HepG2 (cell line): ENCODE measurements around the gene TMED6. TPM values are rescaled to one million over a fixed set of nuclear protein-coding genes. Genes with fewer than 3 reads are reported as not detected.

ENCODE experiments used
- ARID2 ChIP-seq: sonication (generic); formaldehyde crosslinking; IDR thresholded peaks from 2 replicates; pipeline ENCODE4 v1.8.1; 2022; ENCODE audit warnings: mild to moderate bottlenecking, missing genetic modification reagents, borderline replicate concordance
- ARID5B ChIP-seq: IDR thresholded peaks from 2 replicates; pipeline ENCODE4 v1.4.0; 2020; ENCODE audit warnings: mild to moderate bottlenecking, missing genetic modification reagents
- ATF3 ChIP-seq: sonication (generic); formaldehyde crosslinking; IDR thresholded peaks from 2 replicates; pipeline ENCODE4 v1.4.0; 2020; ENCODE audit warnings: missing genetic modification reagents
- CBX2 ChIP-seq, 2 experiments: fragments of 200-600 bp in 1 of 2; sonication (generic); formaldehyde crosslinking in 1 of 2; IDR thresholded peaks; 2 replicates each; pipeline versions ENCODE4 v1.7.0 to v1.8.1; 2018 to 2022; ENCODE audit warnings: low read depth in 2 of 2, low read length in 1 of 2, mild to moderate bottlenecking in 1 of 2, missing genetic modification reagents in 1 of 2
- HNRNPUL1 ChIP-seq: fragments of 200-400 bp; formaldehyde crosslinking; IDR thresholded peaks from 2 replicates; pipeline ENCODE4 v1.6.1; 2017; ENCODE audit warnings: low read depth, mild to moderate bottlenecking, low read length, moderate library complexity
- KDM2A ChIP-seq: sonication (generic); formaldehyde crosslinking; IDR thresholded peaks from 2 replicates; pipeline ENCODE4 v1.4.0; 2020; ENCODE audit warnings: low read depth, missing genetic modification reagents, borderline replicate concordance
- MXI1 ChIP-seq: IDR thresholded peaks from 3 replicates; pipeline ENCODE4 v1.6.1; 2012; ENCODE audit warnings: low read depth, low read length, inconsistent platforms, borderline replicate concordance
- NFE2 ChIP-seq: sonication (generic); formaldehyde crosslinking; IDR thresholded peaks from 2 replicates; pipeline ENCODE4 v1.4.0; 2020; ENCODE audit warnings: missing genetic modification reagents
- SMAD1 ChIP-seq: sonication (generic); formaldehyde crosslinking; IDR thresholded peaks from 2 replicates; pipeline ENCODE4 v1.4.0; 2020; ENCODE audit warnings: missing genetic modification reagents, low read depth, mild to moderate bottlenecking, borderline replicate concordance
- ZNF142 ChIP-seq: sonication (generic); formaldehyde crosslinking; IDR thresholded peaks from 2 replicates; pipeline ENCODE4 v1.4.0; 2020; ENCODE audit warnings: missing genetic modification reagents
- ZNF292 ChIP-seq: sonication (generic); formaldehyde crosslinking; IDR thresholded peaks from 2 replicates; pipeline ENCODE4 v1.8.1; 2022; ENCODE audit warnings: mild to moderate bottlenecking, low read depth, missing genetic modification reagents, borderline replicate concordance
- ZNF331 ChIP-seq: sonication (generic); formaldehyde crosslinking; IDR thresholded peaks from 2 replicates; pipeline ENCODE4 v1.4.0; 2020; ENCODE audit warnings: missing genetic modification reagents
- ZNF350 ChIP-seq: sonication (generic); formaldehyde crosslinking; IDR thresholded peaks from 2 replicates; pipeline ENCODE4 v1.4.0; 2020; ENCODE audit warnings: mild to moderate bottlenecking, low read depth, missing genetic modification reagents, borderline replicate concordance
- ZNF441 ChIP-seq: sonication (generic); formaldehyde crosslinking; IDR thresholded peaks from 2 replicates; pipeline ENCODE4 v1.7.0; 2021; ENCODE audit warnings: missing genetic modification reagents, borderline replicate concordance
- ZNF550 ChIP-seq: sonication (generic); formaldehyde crosslinking; IDR thresholded peaks from 2 replicates; pipeline ENCODE4 v1.4.0; 2020; ENCODE audit warnings: mild to moderate bottlenecking, missing genetic modification reagents, borderline replicate concordance
- ZNF639 ChIP-seq: conservative IDR thresholded peaks from 2 replicates; pipeline ENCODE4 v1.6.1; 2018; ENCODE audit warnings: missing genetic modification reagents
- polyA plus RNA-seq, 8 experiments: library from polyadenylated mRNA; depleted of rRNA in 3 of 8; stranded (reverse) in 7 of 8; unstranded in 1 of 8; fragments of >200 nt; fragmentation: Illumina TruSeq in 4 of 8; extraction: Trizol in 4 of 8; gene quantifications; 2 replicates each; pipeline versions ENCODE4 v1.2.1 to v1.2.3, GENCODE V29; 2011 to 2016; ENCODE audit warnings: low read depth in 4 of 8, missing spikeins in 1 of 8, mixed read lengths in 1 of 8; ENCODE audit not compliant: insufficient read depth in 1 of 8
- total RNA-seq, 5 experiments: library from RNA; depleted of rRNA; stranded (reverse); fragments of >200 nt; fragmentation: Illumina TruSeq; extraction: Trizol; gene quantifications; 2 replicates each; pipeline ENCODE4 v1.2.3, GENCODE V29; 2016; ENCODE audit warnings: low read depth in 1 of 5

TMED6 gene
- total and polyA plus RNA-seq, 2 of the 13 experiments (the other 11 are each of a cell fraction or from before 2014, with no cell fraction given): 9.8 to 14.4 TPM

GRCh38 chr16:69351309-69352027 lies at the start of gene TMED6 (continued):
- 0 out of 2 replicates have a peak, but pooled peaks have one; percentile 24 for TF ChIP-seq NFE2
- TF ChIP-seq KDM2A: peak; percentile 70; the same call in 1 of the 2 replicates
- 0 out of 2 replicates have a peak, but pooled peaks have one; percentile 47 for TF ChIP-seq ZNF639 (CRISPR knock-in tag)
- 0 out of 2 replicates have a peak, but pooled peaks have one; percentile 28 for TF ChIP-seq ZNF142 (CRISPR knock-in tag)
- TF ChIP-seq HNRNPUL1: 0 out of 2 replicates have a peak, but pooled peaks have one; percentile 59
- no peak for TF ChIP-seq CBX2 (IDR thresholded peaks at IDR 0.05; ENCODE audit: low read depth, low read length)
- TF ChIP-seq CBX2 (CRISPR knock-in tag; IDR thresholded peaks at IDR 0.05; ENCODE audit: low read depth): no peak
- 0 out of 2 replicates have a peak, but pooled peaks have one; percentile 43 for TF ChIP-seq ZNF441 (CRISPR knock-in tag)
- TF ChIP-seq ZNF550 (CRISPR knock-in tag): peak; percentile 55; the same call in 1 of the 2 replicates
- TF ChIP-seq ARID5B (CRISPR knock-in tag): peak; percentile 52; the same call in 1 of the 2 replicates
- TF ChIP-seq ZNF331 (CRISPR knock-in tag): peak; percentile 38; the same call in 1 of the 2 replicates
- peak; percentile 73; the same call in 1 of the 2 replicates for TF ChIP-seq ZNF350 (CRISPR knock-in tag)
- TF ChIP-seq ARID2 (CRISPR knock-in tag): peak; percentile 60; the same call in 1 of the 2 replicates
- TF ChIP-seq SMAD1: peak; percentile 50; the same call in 1 of the 2 replicates
- TF ChIP-seq MXI1: peak; percentile 33; the same call in 1 of the 3 replicates
- no peak for TF ChIP-seq ATF3 (CRISPR knock-in tag)
- TF ChIP-seq ZNF292 (CRISPR knock-in tag): no peak
